HG02610 (cell line): ENCODE data around the gene TRIM17.

ENCODE experiments used
- ATAC-seq: cut with Tn5 transposase; IDR thresholded peaks from one replicate; pipeline ENCODE4 v1.9.1; 2021; ENCODE audit warnings: mild to moderate bottlenecking, moderate library complexity; ENCODE audit not compliant: unreplicated experiment

Gene TRIM17

DNA sequence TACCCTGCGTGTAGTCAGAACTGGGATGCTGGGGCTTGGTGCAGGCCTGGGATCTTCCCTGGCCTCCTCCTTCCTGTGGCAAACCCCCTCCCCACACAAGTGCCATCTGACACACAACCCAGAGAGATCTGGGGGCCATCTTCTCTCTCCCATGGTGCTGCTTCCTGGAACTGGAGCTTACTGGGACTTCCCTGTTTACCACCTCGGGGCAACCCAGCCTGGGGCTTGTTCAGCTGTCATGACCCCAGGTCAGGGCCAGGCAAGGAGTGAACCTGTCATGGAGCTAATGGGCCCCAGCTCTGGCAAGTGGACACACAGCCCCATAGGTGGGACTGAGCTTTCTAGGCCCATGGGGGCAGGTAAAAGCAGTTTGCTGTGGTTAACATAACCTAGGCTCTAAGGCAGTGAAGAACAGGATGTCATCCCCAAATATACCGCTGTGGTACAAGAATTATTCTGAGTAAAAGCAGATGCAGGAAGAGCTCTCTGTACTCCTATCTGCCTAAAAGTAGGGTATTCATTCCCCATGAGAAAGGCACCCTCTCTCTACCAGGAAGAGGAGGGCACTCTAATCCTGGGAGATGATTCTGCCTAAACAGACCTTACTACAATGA, 12.4 kb downstream of the TRIM17 start:
- ATAC-seq = no peak

DNA sequence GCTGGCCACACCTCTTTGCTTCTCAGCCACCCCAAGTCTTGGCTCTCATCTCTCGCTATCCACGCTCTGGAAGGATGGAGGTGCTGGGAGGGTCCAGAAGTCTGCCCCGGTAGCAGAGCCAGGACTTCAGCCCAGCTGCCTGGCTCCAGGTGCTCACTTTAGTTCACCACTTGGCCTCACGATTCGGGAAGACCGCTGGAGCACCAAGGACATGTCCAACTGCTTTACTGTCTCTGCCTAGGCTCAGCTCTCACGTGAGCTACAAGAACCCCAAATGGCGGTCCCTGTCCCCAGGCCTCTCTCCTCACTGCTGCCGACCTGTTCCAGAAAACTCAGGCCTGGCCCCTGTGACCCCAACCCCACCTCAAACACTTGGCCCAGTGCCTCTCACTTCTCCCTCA, 13.4 kb downstream of the TRIM17 start:
- no peak for ATAC-seq

DNA sequence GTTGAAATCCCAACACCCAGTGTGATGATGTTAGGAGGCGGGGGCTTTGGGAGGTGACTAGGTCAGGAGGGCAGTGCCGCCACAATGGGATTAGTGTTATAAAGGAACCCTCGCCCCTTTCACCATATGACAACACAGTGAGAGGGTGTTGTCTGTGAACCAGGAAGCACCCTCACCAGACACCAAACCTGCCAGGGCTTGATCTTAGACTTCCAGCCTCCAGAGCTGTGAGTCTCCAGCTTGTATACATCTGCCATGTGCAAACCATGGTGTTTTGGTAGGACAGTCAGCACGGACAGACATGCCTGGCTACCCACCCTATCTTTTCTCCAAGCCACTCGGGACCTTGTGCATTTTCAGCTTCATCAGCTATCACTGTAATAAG, 14.0 kb downstream of the TRIM17 start:
- no peak for ATAC-seq

DNA sequence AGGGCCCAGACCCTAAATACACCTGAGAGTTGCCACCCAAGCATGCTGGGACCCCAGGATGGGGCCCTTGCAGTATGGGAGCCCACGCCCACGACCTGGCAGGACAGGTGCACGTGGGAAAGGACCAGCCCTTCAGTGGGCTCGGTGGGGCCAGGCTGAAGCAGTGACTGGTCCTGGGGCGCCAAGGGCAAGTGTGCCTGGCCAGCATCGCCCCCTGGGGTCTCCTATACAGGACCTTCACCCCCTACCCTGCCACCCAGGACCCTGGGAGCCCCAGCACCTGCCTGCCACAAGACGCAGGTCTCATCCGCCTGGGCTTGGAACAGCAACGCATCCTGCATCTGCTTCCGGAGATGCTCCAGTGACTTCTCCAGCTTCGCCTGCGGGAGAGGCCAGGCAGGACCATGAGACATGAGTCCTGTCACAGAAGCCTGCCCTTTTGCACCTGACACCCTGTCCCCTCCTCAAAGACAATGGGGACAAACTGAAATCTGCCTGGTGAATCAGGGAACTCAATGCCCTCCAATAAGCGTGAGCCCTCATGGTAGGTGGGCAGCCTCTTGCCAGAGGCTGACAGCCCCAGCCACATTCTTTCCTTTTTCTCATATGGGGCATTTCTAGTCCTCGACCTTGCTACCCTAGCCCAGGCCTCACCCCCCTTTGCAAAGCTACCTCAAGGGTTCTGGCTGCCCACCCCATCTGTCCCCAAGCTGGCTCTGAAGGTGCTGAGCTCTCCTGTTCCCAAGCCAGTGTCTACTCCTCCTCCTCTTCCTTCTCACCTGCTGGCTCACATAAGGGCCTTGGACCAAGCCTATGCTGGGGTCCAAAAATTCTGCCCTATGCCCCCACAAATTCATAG, 14.7 kb downstream of the TRIM17 start:
- ATAC-seq = no peak

DNA sequence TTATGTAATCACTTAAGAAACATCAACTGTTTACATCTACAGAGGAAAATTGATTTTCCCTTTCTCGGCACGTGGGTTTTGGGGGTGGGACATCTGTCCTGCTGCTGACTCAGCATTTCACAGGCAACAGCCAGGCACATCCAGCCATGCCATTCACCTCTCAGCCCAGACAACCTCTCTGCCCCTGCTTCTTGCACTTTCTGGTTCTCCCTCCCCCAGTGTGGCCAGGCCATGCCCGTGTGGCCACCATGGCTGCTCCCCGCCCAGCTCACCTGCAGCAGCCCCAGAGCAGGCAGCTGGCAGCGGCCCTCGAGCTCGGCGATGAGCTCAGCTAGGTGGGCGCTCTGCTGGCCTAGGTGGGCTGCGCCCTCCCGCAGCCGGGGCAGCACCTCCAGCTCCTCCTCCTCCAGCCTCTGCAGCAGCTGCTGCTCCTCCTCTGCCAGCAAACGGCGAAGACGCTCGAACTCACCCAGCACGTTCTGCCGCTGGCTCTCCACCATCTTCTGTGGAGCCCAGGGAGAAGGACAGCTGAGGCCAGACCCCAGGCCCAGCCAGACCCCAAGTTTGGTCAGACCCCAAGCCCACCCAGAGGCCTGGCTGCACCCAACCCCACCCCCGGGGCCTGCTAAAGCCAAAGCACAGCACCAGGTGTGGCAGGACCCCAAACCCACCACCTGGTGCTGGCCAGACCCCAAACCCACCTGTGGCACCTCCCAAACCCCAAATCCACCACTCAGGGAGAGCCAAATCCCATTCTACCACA, 15.8 kb downstream of the TRIM17 start:
- no peak for ATAC-seq

DNA sequence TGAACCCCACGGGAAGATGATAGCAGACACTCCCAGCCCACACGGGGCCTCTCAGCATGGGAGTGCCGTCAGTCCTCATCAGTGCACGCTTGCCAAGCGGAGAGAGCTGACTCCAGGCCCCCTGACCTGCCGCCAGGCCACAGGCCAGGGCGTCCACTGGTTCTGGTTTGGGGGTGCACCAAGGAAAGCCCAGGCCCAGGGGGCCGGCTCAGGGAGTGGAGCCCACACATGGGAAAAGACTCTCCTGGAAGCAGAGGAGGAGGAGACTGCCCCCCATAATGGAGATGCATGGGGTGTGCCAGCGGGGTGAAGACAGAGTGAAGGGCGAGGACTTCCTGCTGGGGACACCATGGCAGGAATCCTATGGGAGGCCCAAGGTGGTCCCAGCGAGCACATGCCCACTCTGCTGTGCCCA, 16.4 kb downstream of the TRIM17 start:
- ATAC-seq = no peak

DNA sequence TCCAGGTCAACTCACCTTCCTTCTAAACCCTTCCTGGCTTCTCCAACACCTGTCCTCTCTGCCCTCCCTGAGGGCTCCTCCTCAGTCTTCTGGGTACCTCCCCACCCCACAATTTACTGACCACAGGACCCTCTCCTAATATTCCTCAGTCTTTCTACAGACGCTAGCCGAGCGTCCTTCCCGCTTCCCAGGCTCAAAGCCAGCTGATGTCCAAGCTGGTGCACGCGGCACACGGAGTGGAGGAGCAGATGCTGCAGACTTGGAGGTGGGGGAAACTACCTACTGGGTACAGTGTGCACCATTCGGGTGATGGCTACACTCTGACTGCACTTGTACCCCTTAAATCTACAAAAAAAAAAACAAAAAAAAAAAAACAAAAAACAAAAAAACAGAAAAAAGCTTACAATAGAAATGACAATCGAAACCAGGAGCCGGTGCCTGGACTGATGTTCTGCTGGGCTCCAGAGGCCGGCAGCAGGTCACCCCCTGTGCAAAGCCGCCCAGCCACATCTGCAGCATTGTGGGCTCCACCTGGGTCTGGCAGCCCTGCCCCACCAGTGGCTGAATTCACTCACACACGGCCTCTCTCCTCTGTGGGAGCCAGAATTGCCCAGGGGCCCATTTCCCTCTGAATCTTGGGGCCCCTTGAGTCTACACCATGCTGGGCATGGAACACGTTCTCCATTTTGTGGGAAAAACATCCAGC, 17.0 kb downstream of the TRIM17 start:
- ATAC-seq = no peak

DNA sequence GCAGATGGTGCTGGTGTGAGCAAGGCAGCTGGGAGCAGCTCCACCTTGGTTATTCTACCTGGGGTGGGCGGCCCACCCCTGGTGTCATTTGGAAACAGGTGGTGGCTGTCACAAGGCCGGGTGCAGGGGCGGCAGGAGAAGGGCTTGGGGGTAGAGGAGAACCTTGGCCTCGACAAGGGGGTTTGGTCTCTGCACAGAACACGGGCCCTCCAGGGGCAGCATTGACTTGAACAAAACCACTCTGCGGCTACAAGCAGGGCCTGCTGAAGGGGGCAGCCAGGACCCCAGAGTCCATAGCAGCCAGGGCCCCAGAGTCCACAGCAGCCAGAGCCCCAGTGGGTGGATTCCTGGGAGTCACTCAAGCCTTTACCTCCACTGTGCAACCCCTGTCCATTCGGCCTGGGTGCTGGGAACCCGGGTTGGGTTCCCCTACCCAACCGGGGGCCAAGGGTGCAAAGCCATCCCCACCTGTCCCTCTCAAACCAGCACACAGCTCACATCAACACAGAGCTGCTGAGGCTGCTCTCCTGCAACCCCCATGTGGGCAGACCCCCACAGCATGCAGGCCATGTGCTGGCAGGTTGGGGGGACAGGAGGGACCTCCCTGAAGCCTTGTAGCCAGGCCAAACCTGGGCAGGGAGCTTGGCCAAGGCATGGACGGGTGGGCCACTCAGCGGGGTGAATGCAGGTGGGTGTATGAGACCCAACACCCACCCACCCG, 17.8 kb downstream of the TRIM17 start:
- ATAC-seq = no peak

DNA sequence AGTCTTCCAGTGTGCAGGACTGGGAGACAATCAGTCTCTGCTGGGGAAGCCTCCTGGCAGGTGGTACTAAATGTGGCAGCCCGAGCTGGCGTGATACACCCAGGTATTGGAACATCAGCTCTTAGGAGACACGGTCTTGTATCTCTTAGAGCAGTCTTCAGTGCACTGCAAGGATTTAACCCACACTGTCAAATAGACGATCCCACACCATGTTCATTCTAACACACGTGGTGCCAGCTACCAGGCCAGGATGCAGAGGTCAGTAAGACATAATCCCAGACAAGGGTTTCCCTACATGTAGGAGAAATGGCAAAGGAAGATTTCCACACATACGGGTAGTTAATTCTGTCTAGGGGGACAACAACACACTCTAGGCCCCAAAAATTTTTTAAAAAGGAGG, 18.7 kb downstream of the TRIM17 start:
- no peak for ATAC-seq

DNA sequence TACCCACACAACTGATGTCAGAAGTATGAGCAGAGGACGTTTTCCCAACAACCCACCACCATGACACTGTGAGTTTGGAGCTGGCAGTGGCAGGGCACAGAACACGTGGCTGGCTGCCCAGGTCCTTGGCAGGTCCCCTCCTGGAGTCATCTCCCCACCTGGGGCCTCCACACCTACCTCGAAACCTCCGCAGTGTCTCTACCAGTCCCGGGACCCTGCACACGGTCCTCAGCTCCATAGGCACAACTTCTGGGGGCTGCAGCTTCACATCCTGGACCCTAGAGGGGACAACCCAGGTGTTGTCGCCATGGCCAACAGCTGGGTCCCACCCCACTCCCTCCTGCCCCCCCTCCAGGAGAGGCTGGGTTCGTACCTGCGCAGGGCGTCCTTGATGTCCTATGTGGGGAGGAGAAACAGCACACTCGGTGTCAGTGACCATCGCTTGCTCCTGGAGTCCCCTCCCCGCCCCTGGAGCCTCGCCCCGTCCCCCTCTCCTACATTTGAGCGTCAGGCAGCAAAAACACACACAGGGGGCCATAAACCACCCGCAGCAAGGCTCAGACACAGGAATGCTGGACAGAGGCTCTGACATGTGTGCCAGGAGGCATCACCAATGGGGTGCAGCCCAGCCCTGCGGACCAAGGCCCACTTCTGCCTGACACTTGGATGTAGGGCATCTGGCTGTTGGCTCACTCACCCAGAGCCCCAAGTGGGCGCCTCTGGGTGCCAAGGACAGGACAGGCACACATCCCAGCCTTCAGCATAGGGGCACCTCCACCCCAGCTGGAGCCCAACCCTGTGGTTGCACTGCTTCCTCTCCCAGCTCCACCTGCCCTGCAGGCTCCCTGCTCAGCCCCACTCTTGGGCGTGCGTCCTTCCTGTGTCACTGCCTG, 19.6 kb downstream of the TRIM17 start:
- no peak for ATAC-seq

DNA sequence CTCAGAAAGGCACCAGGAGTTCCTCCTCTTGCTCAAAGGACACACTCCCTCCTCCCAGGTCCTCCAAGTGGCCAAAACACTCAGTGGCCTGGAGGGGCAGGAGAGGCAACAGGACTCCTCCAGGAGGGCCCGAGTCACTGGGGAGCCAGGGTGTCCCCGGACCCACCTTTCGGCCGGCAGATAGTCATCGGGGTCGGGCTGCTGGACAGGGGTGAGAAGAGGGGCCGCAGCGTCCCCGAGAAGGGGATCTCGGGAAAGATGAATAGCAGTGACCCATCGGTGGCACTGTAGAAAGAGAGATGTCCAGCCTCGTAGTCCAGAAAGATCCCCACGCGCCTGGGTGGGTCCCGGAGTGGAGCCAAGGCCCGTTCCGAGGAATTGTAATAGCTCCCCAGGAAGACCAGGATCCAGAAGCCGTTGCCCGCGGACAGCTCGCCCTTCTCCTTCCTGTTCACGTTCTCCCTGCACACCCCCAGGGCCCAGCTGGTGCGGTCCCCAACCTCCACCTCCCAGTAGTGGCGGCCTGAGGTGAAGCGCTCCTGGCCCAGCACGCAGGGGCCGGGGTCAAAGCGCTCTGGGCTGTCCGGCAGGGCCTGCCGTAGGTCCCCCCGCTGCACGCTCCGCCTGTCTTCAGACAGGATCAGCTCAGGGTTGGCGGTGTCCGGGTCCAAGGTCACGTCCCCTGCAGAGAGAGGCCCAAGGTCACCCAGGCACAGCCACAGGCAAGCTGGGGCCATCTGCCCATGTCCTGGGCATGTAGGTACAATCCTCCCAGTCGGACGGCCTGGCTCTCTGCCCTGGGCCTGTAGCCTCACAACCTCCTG, 21.9 kb downstream of the TRIM17 start:
- ATAC-seq = no peak

DNA sequence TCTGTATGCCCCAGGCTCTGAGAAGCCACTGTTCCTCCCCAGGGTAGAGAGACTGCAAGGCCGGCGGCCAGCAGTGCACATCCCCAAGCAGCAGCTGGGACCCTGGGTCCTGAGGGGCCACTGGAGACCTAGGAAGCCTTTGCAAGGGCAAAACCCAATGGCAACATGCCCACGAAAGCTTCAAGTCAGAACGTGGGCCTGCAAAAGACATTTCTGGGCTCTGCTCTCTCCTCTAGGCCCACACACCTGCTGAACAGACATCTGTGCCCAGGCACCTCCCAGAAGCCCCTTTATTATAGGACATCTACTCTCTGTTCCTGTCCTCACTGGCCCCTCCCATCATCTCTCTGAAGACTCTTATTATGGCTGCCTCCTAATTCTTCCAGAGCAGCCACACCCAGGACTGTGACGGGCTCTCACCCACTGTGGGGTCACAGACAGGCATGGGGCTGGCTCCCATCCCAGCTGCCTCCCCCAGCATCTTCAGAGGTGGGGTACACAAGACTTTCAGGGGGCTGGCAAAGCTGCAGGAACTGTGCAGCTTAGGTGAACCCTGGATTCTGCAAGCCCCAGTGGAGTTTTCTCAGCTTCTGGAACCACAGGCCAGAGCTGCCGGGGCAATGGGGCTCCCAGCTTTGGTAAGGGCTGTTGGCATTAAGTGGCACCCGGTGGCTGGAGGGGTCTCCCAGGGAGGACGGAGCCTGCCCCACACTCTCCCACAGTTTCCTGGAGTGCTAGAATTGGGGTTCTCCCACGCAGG, 22.7 kb downstream of the TRIM17 start:
- ATAC-seq = no peak

DNA sequence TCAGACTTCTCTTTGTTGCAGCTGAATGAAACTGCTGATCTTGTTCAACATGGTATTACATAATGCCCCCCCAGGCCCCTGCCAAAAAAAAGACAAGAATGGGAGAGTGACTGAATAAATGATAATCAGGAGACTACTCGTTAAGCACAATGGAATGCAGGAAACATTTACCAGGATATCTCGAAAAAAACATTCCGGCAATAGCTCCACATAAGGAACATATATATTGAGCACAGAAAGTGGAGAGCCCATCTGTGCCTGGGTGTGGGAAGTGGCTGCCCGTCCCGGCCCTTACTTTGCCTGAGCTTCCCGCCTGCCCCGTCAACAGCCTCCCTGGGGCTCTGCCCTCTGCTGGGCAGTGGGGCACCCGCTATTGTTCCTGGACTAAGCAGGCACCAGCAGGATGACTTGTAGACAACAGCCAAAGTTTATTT, 23.4 kb downstream of the TRIM17 start:
- no peak for ATAC-seq

DNA sequence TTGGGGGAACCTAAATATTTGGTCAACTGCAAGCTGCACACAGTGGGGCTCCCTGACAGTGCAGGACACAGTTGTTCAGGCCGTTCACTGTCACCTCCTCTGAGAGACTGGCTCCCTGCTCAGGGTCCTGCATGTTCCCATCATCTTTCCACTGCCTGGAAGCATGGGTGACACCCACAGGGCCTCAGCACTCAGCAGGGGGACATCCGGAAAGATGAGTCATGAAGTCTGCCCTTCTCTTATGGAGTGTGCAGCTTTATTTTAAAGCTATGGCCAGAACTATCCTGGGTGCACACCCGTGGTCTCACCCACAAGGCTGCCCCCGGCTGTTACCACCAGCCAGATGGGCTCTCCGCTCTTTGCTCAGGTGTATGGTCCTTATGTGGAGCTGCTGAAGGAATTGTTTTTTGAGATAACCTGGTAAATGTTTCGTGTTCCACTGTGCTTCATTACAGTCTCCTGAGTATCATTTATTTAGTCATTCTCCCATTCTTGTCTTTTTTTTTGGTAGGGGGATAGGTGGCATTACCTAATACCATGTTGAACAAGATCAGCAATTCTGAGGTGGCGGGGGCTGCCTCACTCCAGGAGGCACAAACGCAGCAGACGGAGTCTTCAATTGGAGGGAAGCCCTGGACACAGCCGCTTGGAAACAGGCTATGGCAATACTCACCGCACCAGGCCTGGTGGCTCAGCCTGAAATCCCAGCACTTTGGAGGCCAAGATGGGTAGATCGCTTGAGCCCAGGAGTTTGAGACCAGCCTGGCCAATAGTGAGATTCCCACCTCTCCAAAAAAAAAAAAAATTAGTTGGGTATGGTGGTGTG, 24.3 kb downstream of the TRIM17 start:
- ATAC-seq = no peak

DNA sequence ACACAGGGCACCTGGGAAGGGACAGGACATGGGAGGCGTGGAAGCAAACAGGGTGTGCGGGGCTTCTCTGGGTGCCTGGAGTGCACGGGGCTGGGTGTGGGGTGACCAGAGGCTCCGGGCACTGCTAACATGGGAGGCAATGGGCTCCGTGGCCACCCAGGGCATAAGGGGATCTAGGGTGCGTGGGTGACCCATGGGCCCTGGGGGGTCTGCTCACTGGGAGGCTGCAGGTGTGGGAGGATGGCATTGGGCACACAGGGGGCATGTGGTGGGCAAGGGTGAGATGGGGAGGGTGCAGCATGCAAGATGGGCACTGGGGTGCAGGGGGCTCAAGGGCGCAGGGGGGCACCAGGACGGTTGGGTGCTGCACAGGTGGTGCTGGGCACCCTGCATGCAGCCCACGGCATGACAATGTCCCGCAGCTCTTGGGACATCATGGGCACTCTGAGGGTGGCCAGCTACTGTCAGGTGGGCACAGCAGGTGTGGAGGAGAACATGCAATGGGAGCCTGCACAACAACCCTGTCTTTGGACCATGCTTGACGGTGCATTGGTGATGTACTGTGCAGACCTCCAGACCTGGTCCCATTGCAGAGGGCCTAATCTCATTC, 25.1 kb downstream of the TRIM17 start:
- no peak for ATAC-seq

DNA sequence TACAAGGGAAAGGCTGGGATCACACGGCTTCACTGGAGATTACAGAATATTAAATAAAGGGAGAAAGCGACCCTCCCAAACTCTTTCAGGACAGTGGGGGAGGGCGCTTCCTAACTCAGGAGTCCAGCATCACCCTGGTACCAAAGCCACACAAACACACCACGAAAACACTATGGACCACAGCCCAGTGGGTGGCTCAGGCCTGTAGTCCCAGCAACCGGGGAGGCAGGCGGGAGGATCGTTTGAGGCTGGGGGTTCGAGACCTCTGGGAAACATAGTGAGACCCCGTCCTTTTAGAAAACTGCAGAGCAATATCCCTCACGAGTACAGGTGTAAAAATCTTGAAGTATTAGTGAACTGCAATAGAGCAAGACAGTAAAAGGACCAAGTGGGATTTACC, 26.0 kb downstream of the TRIM17 start:
- ATAC-seq = no peak

DNA sequence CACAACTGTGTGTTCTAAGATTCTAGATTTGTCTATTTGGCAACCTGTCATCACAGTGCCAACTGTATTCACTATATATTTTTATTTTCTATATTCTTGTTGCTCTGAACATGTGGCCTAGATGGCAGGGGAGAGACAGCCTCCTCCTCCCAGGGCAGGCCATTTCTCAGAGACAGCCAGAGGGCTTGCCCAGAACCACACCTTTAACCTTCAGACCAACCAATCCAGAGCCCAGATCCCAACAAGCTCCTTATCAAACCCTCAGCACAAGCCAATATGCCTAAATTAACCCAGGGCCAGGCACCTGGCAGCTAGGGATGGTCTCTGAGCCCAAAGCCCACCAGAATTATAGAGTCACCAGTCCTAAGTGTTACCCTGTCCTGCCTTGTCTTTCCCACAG, 29.3 kb downstream of the TRIM17 start:
- ATAC-seq = no peak
